B cell (primary cell): ENCODE data around the gene PIPOX. TPM values are rescaled to one million over a fixed set of nuclear protein-coding genes. Genes with fewer than 3 reads are reported as not detected.

Experiments used
- ATAC-seq: fragments of 200-7000 bp; cut with Tn5 transposase; one replicate; pipeline ENCODE4 v1.10.0; 2021; ENCODE audit warnings: low read depth, mild to moderate bottlenecking, moderate number of reproducible peaks, moderate library complexity
- CTCF ChIA-PET: fragments of 350-600 bp; sonication (Branson Sonifier 250); formaldehyde crosslinking; loops from one replicate; lab custom pipeline; 2021; ENCODE audit warnings: antibody characterized with exemption, inconsistent platforms; lab: Charles Lee
- POLR2A ChIA-PET: fragments of 350-600 bp; sonication (Branson Sonifier 250); formaldehyde crosslinking; loops from one replicate; lab custom pipeline; 2021; ENCODE audit warnings: antibody characterized with exemption; lab: Charles Lee
- DNase-seq: peaks from one replicate; pipeline ENCODE4 v3.0.0; 2013
- H2AFZ ChIP-seq: 2 replicates; pipeline ENCODE4 v1.6.1; 2012; ENCODE audit warnings: mild to moderate bottlenecking, low read depth, low read length; ENCODE audit not compliant: insufficient read depth, poor library complexity, severe bottlenecking
- H3K27ac ChIP-seq, 2 donors: 1 replicate in 1 of 2; 2 replicates in 1 of 2; pipeline ENCODE4 v1.5.1; 2012 to 2013; ENCODE audit warnings: low read length in 2 of 2, mild to moderate bottlenecking in 2 of 2, moderate library complexity in 1 of 2
- H3K27me3 ChIP-seq, 4 experiments: fragments of 200-600 bp in 1 of 4; sonication (generic) in 1 of 4; replicated peaks in 1 of 4; 1 replicate in 2 of 4; 2 replicates in 2 of 4; pipeline versions ENCODE4 v1.6.1 to v1.7.0; 2013 to 2016; ENCODE audit warnings: low read length in 3 of 4, mild to moderate bottlenecking in 2 of 4, mixed read lengths in 1 of 4, moderate library complexity in 1 of 4; ENCODE audit not compliant: insufficient read depth in 4 of 4, control insufficient read depth in 3 of 4; ENCODE audit errors: control extremely low read depth in 1 of 4
- H3K36me3 ChIP-seq, 2 experiments: replicated peaks in 1 of 2; 1 replicate in 1 of 2; 2 replicates in 1 of 2; pipeline versions ENCODE4 v1.6.1 to v1.7.1; 2013; ENCODE audit warnings: low read length in 1 of 2; ENCODE audit not compliant: insufficient read depth in 2 of 2, control insufficient read depth in 1 of 2; ENCODE audit errors: control extremely low read depth in 1 of 2, extremely low read depth in 1 of 2
- H3K4me1 ChIP-seq, 2 donors: fragments of 200-600 bp in 1 of 2; sonication (generic) in 1 of 2; 1 replicate in 1 of 2; 2 replicates in 1 of 2; pipeline versions ENCODE4 v1.5.1 to v1.6.1; 2013 to 2017; ENCODE audit warnings: low read length in 2 of 2; ENCODE audit not compliant: control insufficient read depth in 2 of 2, insufficient read depth in 2 of 2
- H3K4me2 ChIP-seq: replicated peaks from 2 replicates; pipeline ENCODE3; 2012; ENCODE audit warnings: mild to moderate bottlenecking, low read depth, low read length; ENCODE audit not compliant: poor library complexity, severe bottlenecking
- H3K4me3 ChIP-seq, 5 experiments: fragments of 200-600 bp in 1 of 5; sonication (generic) in 1 of 5; 1 replicate in 3 of 5; 2 replicates in 2 of 5; pipeline versions ENCODE4 v1.5.1 to v1.7.0; 2011 to 2016; ENCODE audit warnings: low read length in 4 of 5, mild to moderate bottlenecking in 4 of 5, low read depth in 2 of 5, control low read depth in 1 of 5, moderate library complexity in 1 of 5; ENCODE audit not compliant: insufficient read depth in 1 of 5; ENCODE audit errors: control extremely low read depth in 1 of 5, extremely low read depth in 1 of 5
- H3K79me2 ChIP-seq: fragments of 200-600 bp; sonication (generic); one replicate; pipeline ENCODE4 v1.6.0; 2016; ENCODE audit warnings: low read length; ENCODE audit not compliant: control insufficient read depth, insufficient read depth
- H3K9ac ChIP-seq: fragments of 200-600 bp; sonication (generic); 2 replicates; pipeline ENCODE4 v1.6.1; 2017; ENCODE audit warnings: mild to moderate bottlenecking, low read length, moderate library complexity
- H3K9me3 ChIP-seq, 3 donors: one replicate each; pipeline versions ENCODE4 v1.6.1 to v1.7.1; 2013; ENCODE audit warnings: low read length in 2 of 3; ENCODE audit not compliant: control insufficient read depth in 2 of 3, insufficient read depth in 1 of 3; ENCODE audit errors: control extremely low read depth in 1 of 3
- H4K20me1 ChIP-seq: 2 replicates; pipeline ENCODE4 v1.6.0; 2012; ENCODE audit warnings: mild to moderate bottlenecking, low read length; ENCODE audit not compliant: insufficient read depth, control insufficient read depth, poor library complexity, severe bottlenecking
- H3K27ac Mint-ChIP-seq: one replicate; pipeline ENCODE4 v1.8.0; 2021; ENCODE audit warnings: mixed read lengths
- H3K27me3 Mint-ChIP-seq: one replicate; pipeline ENCODE4 v1.8.0; 2021; ENCODE audit warnings: mixed read lengths
- H3K4me1 Mint-ChIP-seq: one replicate; pipeline ENCODE4 v1.8.0; 2021; ENCODE audit warnings: mixed read lengths
- H3K4me3 Mint-ChIP-seq: one replicate; pipeline ENCODE4 v1.8.0; 2021; ENCODE audit warnings: mixed read lengths
- H3K9me3 Mint-ChIP-seq: one replicate; pipeline ENCODE4 v1.8.0; 2022; ENCODE audit warnings: mixed read lengths; ENCODE audit not compliant: insufficient read depth
- EZH2 ChIP-seq: IDR thresholded peaks from 2 replicates; pipeline ENCODE4 v1.6.1; 2012; ENCODE audit warnings: borderline replicate concordance, low read depth, mild to moderate bottlenecking, moderate library complexity, low read length; ENCODE audit not compliant: insufficient read depth, poor library complexity, severe bottlenecking
- WGBS: methylation state at CpG from one replicate; pipeline ENCODE4 v1.1.5; 2013; ENCODE audit warnings: missing lambda C conversion rate; ENCODE audit not compliant: insufficient coverage; 5-methylcytosine and 5-hydroxymethylcytosine counted together
- intact Hi-C: fragments of 100-400 bp; cut with micrococcal nuclease; formaldehyde crosslinking; loops from one replicate; pipeline ENCODE4 v1.10.0; 2022
- polyA plus RNA-seq: library from polyadenylated mRNA; depleted of rRNA; stranded (reverse); fragments of >200 nt; gene quantifications from 2 replicates; pipeline ENCODE4 v1.2.3, GENCODE V29; 2012
- total RNA-seq, 2 donors: library from RNA; stranded (reverse); fragments of 120-200 nt in 1 of 2; gene quantifications; 1 replicate in 1 of 2; 2 replicates in 1 of 2; pipeline versions ENCODE4 v1.2.3 to v1.2.4, GENCODE V29; 2013 to 2022
- TF ChIP-seq, protein P1 (sequence below): fragments of 200-600 bp; IDR thresholded peaks from one replicate; pipeline ENCODE4 v1.8.0; 2022; ENCODE audit warnings: antibody characterized with exemption, mild to moderate bottlenecking

The PIPOX gene
- total and polyA plus RNA-seq, 2 donors (not counting 1 experiment from before 2014, with no cell fraction given): 0.95 to 15.0 TPM

DNA sequence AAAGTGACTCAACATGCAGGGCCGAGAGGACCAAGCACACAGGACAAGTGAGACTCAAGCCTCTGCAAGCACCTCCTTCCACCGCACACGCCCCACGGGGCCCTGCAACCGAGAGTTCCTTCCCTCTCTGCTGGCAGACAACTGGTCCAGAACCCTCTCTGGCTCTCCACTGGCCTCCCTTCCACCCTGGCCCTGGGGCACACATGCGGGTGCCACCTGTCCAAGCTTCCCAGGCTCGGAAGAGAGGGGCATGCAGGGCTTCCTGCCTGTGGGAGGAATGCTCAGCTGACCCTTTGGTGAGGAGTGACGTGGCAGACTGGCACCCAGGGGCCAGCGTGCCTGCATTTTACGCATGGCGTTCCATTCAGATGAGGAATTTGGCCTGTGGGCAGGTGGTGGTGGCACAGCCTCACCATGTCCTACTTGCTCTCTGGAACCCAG, 59.8 kb downstream of the PIPOX start:
- Mint-ChIP-seq H3K27ac (no peak overlapping the region), H3K4me1 (no peaks in the 10 kb centered on the region), H3K27me3 (no peaks in the 10 kb centered on the region), H3K4me3 (no peak overlapping the region), H3K9me3 (no peaks in the 10 kb centered on the region)
- Histone ChIP-seq H3K36me3 (peaks cover 0 to 91% of the 10 kb centered on the region in 2 experiments), H3K4me3 (no peak overlapping the region), H2AFZ (no peak overlapping the region), H3K4me1 (no peaks in the 10 kb centered on the region), H3K9ac (no peak overlapping the region), H3K79me2 (peaks cover 19% of the 10 kb centered on the region), H3K9me3 (no peaks in the 10 kb centered on the region), H3K27ac (no peak overlapping the region), H3K4me2 (no peak overlapping the region), H4K20me1 (peaks cover 19% of the 10 kb centered on the region), H3K27me3 (no peaks in the 10 kb centered on the region)
- POLR2A ChIA-PET: no interaction called here
- DNase-seq (no peak), ATAC-seq (no peak)
- 96% methylated on average over 11 of the region's 11 CpGs for WGBS
- TF ChIP-seq, protein P1, sequence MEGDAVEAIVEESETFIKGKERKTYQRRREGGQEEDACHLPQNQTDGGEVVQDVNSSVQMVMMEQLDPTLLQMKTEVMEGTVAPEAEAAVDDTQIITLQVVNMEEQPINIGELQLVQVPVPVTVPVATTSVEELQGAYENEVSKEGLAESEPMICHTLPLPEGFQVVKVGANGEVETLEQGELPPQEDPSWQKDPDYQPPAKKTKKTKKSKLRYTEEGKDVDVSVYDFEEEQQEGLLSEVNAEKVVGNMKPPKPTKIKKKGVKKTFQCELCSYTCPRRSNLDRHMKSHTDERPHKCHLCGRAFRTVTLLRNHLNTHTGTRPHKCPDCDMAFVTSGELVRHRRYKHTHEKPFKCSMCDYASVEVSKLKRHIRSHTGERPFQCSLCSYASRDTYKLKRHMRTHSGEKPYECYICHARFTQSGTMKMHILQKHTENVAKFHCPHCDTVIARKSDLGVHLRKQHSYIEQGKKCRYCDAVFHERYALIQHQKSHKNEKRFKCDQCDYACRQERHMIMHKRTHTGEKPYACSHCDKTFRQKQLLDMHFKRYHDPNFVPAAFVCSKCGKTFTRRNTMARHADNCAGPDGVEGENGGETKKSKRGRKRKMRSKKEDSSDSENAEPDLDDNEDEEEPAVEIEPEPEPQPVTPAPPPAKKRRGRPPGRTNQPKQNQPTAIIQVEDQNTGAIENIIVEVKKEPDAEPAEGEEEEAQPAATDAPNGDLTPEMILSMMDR: no peak
- no peak for TF ChIP-seq EZH2
- CTCF ChIA-PET: interaction anchor here (2.1 kb wide), 1 partner anchor 137 kb away, joined by 4 read pairs; no protein-coding TSS in a partner anchor
- intact Hi-C loops: no loop called here

DNA sequence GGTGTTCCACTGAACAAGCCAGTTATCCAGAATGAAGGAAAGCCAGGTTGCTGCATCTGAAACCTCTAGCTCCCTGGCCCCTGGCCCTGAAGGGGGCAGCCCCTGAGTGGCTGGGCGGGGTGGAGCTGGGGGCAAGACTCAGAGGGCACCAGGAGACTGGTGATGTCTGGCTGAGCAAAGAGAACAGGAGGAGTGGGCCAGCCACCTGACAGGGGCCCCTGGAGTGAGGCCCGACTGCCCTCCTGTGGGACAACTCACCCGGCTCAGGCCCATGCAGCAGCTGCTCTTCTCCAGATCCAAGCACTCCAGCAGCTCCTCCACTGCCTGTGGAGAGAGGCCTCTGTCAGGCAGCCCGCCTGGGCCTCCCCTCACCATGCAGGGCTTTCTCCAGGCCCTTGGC, 60.4 kb downstream of the PIPOX start:
- ChIA-PET POLR2A (no interaction called here), CTCF (interaction anchor here (2.1 kb wide), 1 partner anchor 138 kb away, joined by 4 read pairs; no protein-coding TSS in a partner anchor)
- Histone ChIP-seq H3K9ac (no peak overlapping the region), H3K27ac (no peak overlapping the region), H3K79me2 (peaks cover 19% of the 10 kb centered on the region), H4K20me1 (peaks cover 19% of the 10 kb centered on the region), H3K27me3 (no peaks in the 10 kb centered on the region), H3K9me3 (no peaks in the 10 kb centered on the region), H2AFZ (no peak overlapping the region), H3K4me2 (no peak overlapping the region), H3K4me1 (no peaks in the 10 kb centered on the region), H3K36me3 (peaks cover 0 to 91% of the 10 kb centered on the region in 2 experiments), H3K4me3 (no peak overlapping the region)
- no peaks in the 10 kb centered on the region for H3K4me1 Mint-ChIP-seq
- no peak for DNase-seq
- ATAC-seq: no peak
- H3K4me3 Mint-ChIP-seq: no peak overlapping the region
- no peaks in the 10 kb centered on the region for H3K9me3 Mint-ChIP-seq
- no peak overlapping the region for H3K27ac Mint-ChIP-seq
- H3K27me3 Mint-ChIP-seq: no peaks in the 10 kb centered on the region
- no peak for TF ChIP-seq EZH2
- TF ChIP-seq, protein P1: no peak
- 97% methylated on average over 4 of the region's 4 CpGs for WGBS
- intact Hi-C loops: no loop called here

Other genes starting within 250 kb of the PIPOX start
- 21.9 and 23.1 TPM in 2 replicates for gene FAM222B, start 200.4 kb upstream of the PIPOX start, total RNA-seq
- 10.8 and 12.0 TPM in 2 replicates for gene FAM222B, start 200.4 kb upstream of the PIPOX start, polyA plus RNA-seq
- gene ERAL1, start 188.1 kb upstream of the PIPOX start, total RNA-seq: 35.9 and 39.5 TPM in 2 replicates
- 28.0 and 45.7 TPM in 2 replicates for gene ERAL1, start 188.1 kb upstream of the PIPOX start, polyA plus RNA-seq
- gene FLOT2, start 145.4 kb upstream of the PIPOX start, total RNA-seq: 251 and 270 TPM in 2 replicates
- gene FLOT2, start 145.4 kb upstream of the PIPOX start, polyA plus RNA-seq: 196 and 202 TPM in 2 replicates
- gene DHRS13, start 140.1 kb upstream of the PIPOX start, total RNA-seq: 27.1 and 28.1 TPM in 2 replicates
- 9.7 and 11.9 TPM in 2 replicates for gene DHRS13, start 140.1 kb upstream of the PIPOX start, polyA plus RNA-seq
- gene PHF12, start 91.6 kb upstream of the PIPOX start, total RNA-seq: 140 and 148 TPM in 2 replicates
- 82.4 and 116 TPM in 2 replicates for gene PHF12, start 91.6 kb upstream of the PIPOX start, polyA plus RNA-seq
- gene SEZ6, start 37.1 kb upstream of the PIPOX start, total RNA-seq: not detected in 2 replicates
- not detected in 2 replicates for gene SEZ6, start 37.1 kb upstream of the PIPOX start, polyA plus RNA-seq
- 155 and 169 TPM in 2 replicates for gene MYO18A, start 137.3 kb downstream of the PIPOX start, total RNA-seq
- 72.2 and 122 TPM in 2 replicates for gene MYO18A, start 137.3 kb downstream of the PIPOX start, polyA plus RNA-seq
- gene CRYBA1, start 203.7 kb downstream of the PIPOX start, total RNA-seq: not detected in 2 replicates
- not detected in 2 replicates for gene CRYBA1, start 203.7 kb downstream of the PIPOX start, polyA plus RNA-seq